ENCODE measurements around the gene CDKAL1. TPM values are rescaled to one million over a fixed set of nuclear protein-coding genes. Genes with fewer than 3 reads are reported as not detected.

The CDKAL1 gene
- polyA plus RNA-seq, 2 of the 4 experiments (the other 2 are of a cell fraction), result 4.7 to 8.3 TPM

GRCh38 chr6:20712011-20712410, 177.8 kb downstream of the CDKAL1 start (continued):
- TF ChIP-seq ELK1 (IDR thresholded peaks at IDR 0.05; ENCODE audit: low read depth, low read length) (no peak), CHD2 (IDR thresholded peaks at IDR 0.05; ENCODE audit: low read length, partially characterized antibody) (no peak)

DNA sequence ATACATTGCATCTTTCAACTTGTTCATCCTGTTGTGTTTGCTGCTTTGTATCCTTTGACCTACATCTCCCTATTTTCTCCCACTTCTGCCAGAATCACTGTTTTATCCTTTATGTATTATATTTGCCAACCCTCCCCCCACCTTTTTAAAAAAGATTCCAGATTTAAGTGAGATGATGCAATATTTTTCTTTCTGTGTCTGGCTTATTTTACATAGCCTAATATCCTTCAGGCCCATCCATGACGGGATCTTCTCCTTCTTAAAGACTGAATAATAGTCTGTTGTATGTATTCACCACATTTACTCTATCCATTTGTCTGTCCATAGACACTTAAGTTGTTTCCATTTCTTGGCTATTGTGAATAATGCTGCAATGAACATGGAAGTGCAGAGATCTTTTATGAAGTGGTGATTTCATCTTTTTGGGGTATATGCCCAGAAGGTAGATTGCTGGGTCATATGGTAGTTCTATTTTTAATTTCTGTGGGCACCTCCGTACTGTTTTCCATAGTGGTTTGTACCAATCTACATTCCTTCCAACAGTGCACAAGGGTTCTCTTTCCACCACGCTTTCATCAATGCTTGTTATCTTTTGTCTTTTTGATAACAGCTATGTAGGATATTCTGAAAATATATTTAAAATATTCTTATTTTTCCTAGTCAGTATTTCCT, 181.0 kb downstream of the CDKAL1 start:
- ChIA-PET POLR2A (no interaction called here), CTCF (no interaction called here)
- H3K27ac ChIP-seq, result no peak overlapping the region
- H3K4me1 ChIP-seq, result peaks cover 12% of the 10 kb centered on the region
- ATAC-seq (no peak), DNase-seq (ENCODE audit: low read depth in 1 of 2, low spot score in 1 of 2) (no peak), FAIRE-seq (no peak)
- TF ChIP-seq CBX8 (IDR thresholded peaks at IDR 0.05), result no peak
- no peak for TF ChIP-seq ZSCAN20 (CRISPR knock-in tag; IDR thresholded peaks at IDR 0.05)
- TF ChIP-seq, protein P1, sequence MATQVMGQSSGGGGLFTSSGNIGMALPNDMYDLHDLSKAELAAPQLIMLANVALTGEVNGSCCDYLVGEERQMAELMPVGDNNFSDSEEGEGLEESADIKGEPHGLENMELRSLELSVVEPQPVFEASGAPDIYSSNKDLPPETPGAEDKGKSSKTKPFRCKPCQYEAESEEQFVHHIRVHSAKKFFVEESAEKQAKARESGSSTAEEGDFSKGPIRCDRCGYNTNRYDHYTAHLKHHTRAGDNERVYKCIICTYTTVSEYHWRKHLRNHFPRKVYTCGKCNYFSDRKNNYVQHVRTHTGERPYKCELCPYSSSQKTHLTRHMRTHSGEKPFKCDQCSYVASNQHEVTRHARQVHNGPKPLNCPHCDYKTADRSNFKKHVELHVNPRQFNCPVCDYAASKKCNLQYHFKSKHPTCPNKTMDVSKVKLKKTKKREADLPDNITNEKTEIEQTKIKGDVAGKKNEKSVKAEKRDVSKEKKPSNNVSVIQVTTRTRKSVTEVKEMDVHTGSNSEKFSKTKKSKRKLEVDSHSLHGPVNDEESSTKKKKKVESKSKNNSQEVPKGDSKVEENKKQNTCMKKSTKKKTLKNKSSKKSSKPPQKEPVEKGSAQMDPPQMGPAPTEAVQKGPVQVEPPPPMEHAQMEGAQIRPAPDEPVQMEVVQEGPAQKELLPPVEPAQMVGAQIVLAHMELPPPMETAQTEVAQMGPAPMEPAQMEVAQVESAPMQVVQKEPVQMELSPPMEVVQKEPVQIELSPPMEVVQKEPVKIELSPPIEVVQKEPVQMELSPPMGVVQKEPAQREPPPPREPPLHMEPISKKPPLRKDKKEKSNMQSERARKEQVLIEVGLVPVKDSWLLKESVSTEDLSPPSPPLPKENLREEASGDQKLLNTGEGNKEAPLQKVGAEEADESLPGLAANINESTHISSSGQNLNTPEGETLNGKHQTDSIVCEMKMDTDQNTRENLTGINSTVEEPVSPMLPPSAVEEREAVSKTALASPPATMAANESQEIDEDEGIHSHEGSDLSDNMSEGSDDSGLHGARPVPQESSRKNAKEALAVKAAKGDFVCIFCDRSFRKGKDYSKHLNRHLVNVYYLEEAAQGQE (IDR thresholded peaks at IDR 0.05), result no peak
- TF ChIP-seq EHMT2 (IDR thresholded peaks at IDR 0.05; ENCODE audit: low read depth), result no peak
- TF ChIP-seq EP300 (IDR thresholded peaks at IDR 0.05), result no peak
- TF ChIP-seq EHF (CRISPR knock-in tag; IDR thresholded peaks at IDR 0.05), result no peak
- no peak for TF ChIP-seq POLR2A (IDR thresholded peaks at IDR 0.05; ENCODE audit: low read length)
- TF ChIP-seq FOXS1 (CRISPR knock-in tag; IDR thresholded peaks at IDR 0.05), result no peak
- TF ChIP-seq, protein P2, sequence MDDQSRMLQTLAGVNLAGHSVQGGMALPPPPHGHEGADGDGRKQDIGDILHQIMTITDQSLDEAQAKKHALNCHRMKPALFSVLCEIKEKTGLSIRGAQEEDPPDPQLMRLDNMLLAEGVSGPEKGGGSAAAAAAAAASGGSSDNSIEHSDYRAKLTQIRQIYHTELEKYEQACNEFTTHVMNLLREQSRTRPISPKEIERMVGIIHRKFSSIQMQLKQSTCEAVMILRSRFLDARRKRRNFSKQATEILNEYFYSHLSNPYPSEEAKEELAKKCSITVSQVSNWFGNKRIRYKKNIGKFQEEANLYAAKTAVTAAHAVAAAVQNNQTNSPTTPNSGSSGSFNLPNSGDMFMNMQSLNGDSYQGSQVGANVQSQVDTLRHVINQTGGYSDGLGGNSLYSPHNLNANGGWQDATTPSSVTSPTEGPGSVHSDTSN (IDR thresholded peaks at IDR 0.05), result no peak
- TF ChIP-seq MAFK (IDR thresholded peaks at IDR 0.05; ENCODE audit: partially characterized antibody), result no peak
- TF ChIP-seq NFE2L2 (conservative IDR thresholded peaks at IDR 0.05; ENCODE audit: low read length), result no peak
- H3K4me3 ChIP-seq, result no peak overlapping the region
- H3K4me2 ChIP-seq, result no peak overlapping the region
- WGBS (ENCODE audit: missing lambda C conversion rate), result 59% methylated on average over 3 of the region's 3 CpGs
- H3K9me3 ChIP-seq, result no peaks in the 10 kb centered on the region

DNA sequence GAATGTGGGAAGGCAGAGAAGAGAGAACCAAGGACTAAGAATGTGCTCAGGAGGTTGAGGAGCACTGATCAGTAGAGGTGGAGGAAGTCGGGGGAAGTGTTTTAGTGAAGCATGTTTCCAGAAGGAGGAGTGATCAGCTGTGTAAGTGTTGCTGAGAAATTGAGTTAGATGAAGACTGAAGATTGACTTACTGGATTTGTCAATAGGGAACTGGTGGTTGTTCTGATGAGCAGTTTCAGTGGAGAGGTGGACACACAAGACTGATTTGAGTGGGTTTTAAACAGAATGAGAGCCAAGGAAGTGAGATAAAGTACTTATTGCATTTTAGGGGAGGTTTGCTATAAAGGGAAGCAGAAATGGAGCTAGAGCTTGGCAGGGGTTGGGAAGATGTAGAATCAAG, 182.6 kb downstream of the CDKAL1 start:
- CTCF ChIA-PET, result no interaction called here
- 80% methylated on average over 1 of the region's 1 CpG for WGBS (ENCODE audit: missing lambda C conversion rate)

More for the DNA sequence above, 182.6 kb downstream of the CDKAL1 start:
- H3K4me2 ChIP-seq, result no peak overlapping the region
- no peaks in the 10 kb centered on the region for H3K9me3 ChIP-seq
- POLR2A ChIA-PET, result no interaction called here
- FAIRE-seq (no peak), DNase-seq (ENCODE audit: low read depth in 1 of 2, low spot score in 1 of 2) (no peak), ATAC-seq (no peak)
- peaks cover 3% of the 10 kb centered on the region; the same call in 2 of the 3 replicates for H3K4me1 ChIP-seq
- no peak overlapping the region for H3K4me3 ChIP-seq
- TF ChIP-seq, protein P2 (IDR thresholded peaks at IDR 0.05), result no peak
- TF ChIP-seq KDM1A (IDR thresholded peaks at IDR 0.05; ENCODE audit: low read depth) (no peak), NR3C1 (IDR thresholded peaks at IDR 0.05) (no peak), GATA3 (IDR thresholded peaks at IDR 0.05; ENCODE audit: borderline replicate concordance) (no peak), ZC3H11A (IDR thresholded peaks at IDR 0.05) (no peak), EP300 (IDR thresholded peaks at IDR 0.05) (no peak)
- H3K27ac ChIP-seq, result no peak overlapping the region
